CD4-positive, alpha-beta T cell (primary cell): Measurements from ENCODE around the gene RAD52. TPM values are rescaled to one million over a fixed set of nuclear protein-coding genes. Genes with fewer than 3 reads are reported as not detected.
A peak's percentile ranks its signal among the peaks of the same experiment; 100 is the strongest.

Experiments
- ATAC-seq: fragments of 200-7000 bp; cut with Tn5 transposase; one replicate; pipeline ENCODE4 v1.10.0; 2022; ENCODE audit warnings: mild to moderate bottlenecking; ENCODE audit not compliant: poor library complexity
- CTCF ChIA-PET: fragments of 350-600 bp; sonication (Branson Sonifier 250); formaldehyde crosslinking; loops from one replicate; lab custom pipeline; 2021; ENCODE audit warnings: antibody characterized with exemption, inconsistent platforms; lab: Charles Lee
- POLR2A ChIA-PET: fragments of 350-600 bp; sonication (Branson Sonifier 250); formaldehyde crosslinking; loops from one replicate; lab custom pipeline; 2021; ENCODE audit warnings: antibody characterized with exemption, inconsistent platforms; lab: Charles Lee
- DNase-seq, 14 experiments: peaks; one replicate each; pipeline ENCODE4 v3.0.0-alpha.2; 2013 to 2020; ENCODE audit warnings: mixed read lengths in 2 of 14
- H3K27ac ChIP-seq, 2 donors: one replicate each; pipeline versions ENCODE4 v1.5.1 to v1.7.0; 2013; ENCODE audit warnings: low read length in 2 of 2, low read depth in 1 of 2, mild to moderate bottlenecking in 1 of 2
- H3K27me3 ChIP-seq, 2 experiments: 1 replicate in 1 of 2; 2 replicates in 1 of 2; pipeline versions ENCODE4 v1.6.1 to v1.7.0; 2013; ENCODE audit warnings: low read length in 2 of 2, control low read depth in 1 of 2, mild to moderate bottlenecking in 1 of 2, moderate library complexity in 1 of 2; ENCODE audit not compliant: insufficient read depth in 2 of 2, control insufficient read depth in 1 of 2
- H3K36me3 ChIP-seq: one replicate; pipeline ENCODE4 v1.6.1; 2013; ENCODE audit warnings: low read length, control low read depth; ENCODE audit not compliant: insufficient read depth
- H3K4me1 ChIP-seq: one replicate; pipeline ENCODE4 v1.6.1; 2013; ENCODE audit warnings: low read length, control low read depth; ENCODE audit not compliant: insufficient read depth
- H3K4me3 ChIP-seq: one replicate; pipeline ENCODE4 v1.5.1; 2013; ENCODE audit warnings: mild to moderate bottlenecking, low read length, moderate library complexity
- H3K9me3 ChIP-seq, 2 experiments: 1 replicate in 1 of 2; 2 replicates in 1 of 2; pipeline versions ENCODE4 v1.6.1 to v1.7.0; 2013; ENCODE audit warnings: low read length in 2 of 2, mild to moderate bottlenecking in 2 of 2, control low read depth in 1 of 2, moderate library complexity in 1 of 2; ENCODE audit not compliant: control insufficient read depth in 1 of 2, insufficient read depth in 1 of 2
- H3K27ac Mint-ChIP-seq: one replicate; pipeline ENCODE4 v1.8.0; 2020; ENCODE audit warnings: mixed read lengths
- H3K27me3 Mint-ChIP-seq: one replicate; pipeline ENCODE4 v1.8.0; 2021; ENCODE audit warnings: mixed read lengths
- H3K36me3 Mint-ChIP-seq: one replicate; pipeline ENCODE4 v1.8.0; 2021; ENCODE audit warnings: low read depth, mixed read lengths
- H3K4me1 Mint-ChIP-seq: one replicate; pipeline ENCODE4 v1.8.0; 2021; ENCODE audit warnings: low read depth, mixed read lengths
- H3K4me3 Mint-ChIP-seq: one replicate; pipeline ENCODE4 v1.8.0; 2020; ENCODE audit warnings: mild to moderate bottlenecking, mixed read lengths
- H3K9me3 Mint-ChIP-seq: one replicate; pipeline ENCODE4 v1.8.0; 2020; ENCODE audit warnings: mixed read lengths
- CTCF ChIP-seq: fragments of 200-600 bp; IDR thresholded peaks from one replicate; pipeline ENCODE4 v1.8.0; 2022; ENCODE audit warnings: antibody characterized with exemption, mild to moderate bottlenecking
- intact Hi-C, 2 experiments: fragments of 100-400 bp; cut with DNase I in 1 of 2; cut with micrococcal nuclease in 1 of 2; formaldehyde crosslinking; loops; one replicate each; pipeline versions ENCODE4 v1.15.1 to v1.9.0; 2023 to 2025; cut with DNase I, micrococcal nuclease
- polyA plus RNA-seq, 2 donors: library from polyadenylated mRNA; unstranded; fragments of 120-200 nt; gene quantifications; one replicate each; pipeline ENCODE4 v1.2.1, GENCODE V29; 2013
- total RNA-seq, 174 experiments: library from RNA in 2 of 174; stranded (reverse) in 2 of 174; gene quantifications; one replicate each; pipeline ENCODE4 v1.2.3 and lab custom pipeline; 2021 to 2026

The RAD52 gene
- 1 to 10 TPM; 7.0 to 8.1 TPM for total RNA-seq
- 11.9 TPM for polyA plus RNA-seq (2013, experiment 1 of 2)
- polyA plus RNA-seq (2013, experiment 2 of 2): 15.6 TPM
- 2.8 to 41.5 (median 16.8) reads per million in 172 experiments for total RNA-seq (lab: John Stamatoyannopoulos, UW)

- H3K4me3 ChIP-seq: peak within 1 kb of the TSS; percentile 75
- Mint-ChIP-seq H3K4me1 (peaks cover 34% of the 10 kb centered on the region), H3K27me3 (no peaks in the 10 kb centered on the region), H3K9me3 (no peaks in the 10 kb centered on the region), H3K4me3 (peak within 1 kb of the TSS; percentile 98), H3K36me3 (peaks cover 22% of the 10 kb centered on the region), H3K27ac (peak within 1 kb of the TSS; percentile 90)
- H3K36me3 ChIP-seq: no peaks in the 10 kb centered on the region
- H3K9me3 ChIP-seq: no peaks in the 10 kb centered on the region
- ChIA-PET CTCF (interaction anchor here (0.6 to 1.7 kb wide), 31 partner anchors 9 to 1085 kb away, joined by 3 to 13 read pairs (median 3); partner anchors contain the start of genes ERC1 and WNK1), POLR2A (interaction anchor here (0.6 to 1.9 kb wide), 22 partner anchors 13 to 652 kb away, joined by 3 to 20 read pairs (median 4); partner anchors contain the start of genes CCDC77, ERC1 and WNK1)
- TF ChIP-seq CTCF: peak; percentile 96
- peaks cover 24% of the 10 kb centered on the region for H3K4me1 ChIP-seq
- no peaks in the 10 kb centered on the region for H3K27me3 ChIP-seq
- peak; percentile 87 for ATAC-seq
- intact Hi-C loops: loop anchor here (1.0 to 10.0 kb wide), 11 partner anchors 42 to 643 kb away; partner anchors contain the start of genes ERC1 (in 2 of the 2), FBXL14 (in 2 of the 2) and B4GALNT3 (in 1 of the 2)
- DNase-seq: peak; percentile 95 to 99 (median 97)
- H3K27ac ChIP-seq: peak within 1 kb of the TSS; percentile 80 to 86
Measured at GRCh38 chr12:949453-950191, at the start of gene RAD52. Gene RAD52, minus strand, starts transcription at chr12:949694. Its CDS starts 16,636 bp downstream, at chr12:933058.

- POLR2A ChIA-PET: no interaction called here
- Mint-ChIP-seq H3K4me1 (peaks cover 34% of the 10 kb centered on the region), H3K36me3 (peaks cover 13% of the 10 kb centered on the region), H3K27ac (no peak overlapping the region), H3K27me3 (no peaks in the 10 kb centered on the region), H3K9me3 (no peaks in the 10 kb centered on the region), H3K4me3 (no peak overlapping the region)
- no peak for ATAC-seq
- no peaks in the 10 kb centered on the region for H3K27me3 ChIP-seq
- CTCF ChIA-PET: no interaction called here
- H3K27ac ChIP-seq: no peak overlapping the region
- peaks cover 3% of the 10 kb centered on the region for H3K36me3 ChIP-seq
- no peak for TF ChIP-seq CTCF
- DNase-seq: no peak
- intact Hi-C loops: no loop called here
- H3K9me3 ChIP-seq: no peaks in the 10 kb centered on the region
- H3K4me1 ChIP-seq: no peaks in the 10 kb centered on the region
- no peak overlapping the region for H3K4me3 ChIP-seq
Measured at GRCh38 chr12:998020-998874, 48.8 kb upstream of the RAD52 start.

DNA sequence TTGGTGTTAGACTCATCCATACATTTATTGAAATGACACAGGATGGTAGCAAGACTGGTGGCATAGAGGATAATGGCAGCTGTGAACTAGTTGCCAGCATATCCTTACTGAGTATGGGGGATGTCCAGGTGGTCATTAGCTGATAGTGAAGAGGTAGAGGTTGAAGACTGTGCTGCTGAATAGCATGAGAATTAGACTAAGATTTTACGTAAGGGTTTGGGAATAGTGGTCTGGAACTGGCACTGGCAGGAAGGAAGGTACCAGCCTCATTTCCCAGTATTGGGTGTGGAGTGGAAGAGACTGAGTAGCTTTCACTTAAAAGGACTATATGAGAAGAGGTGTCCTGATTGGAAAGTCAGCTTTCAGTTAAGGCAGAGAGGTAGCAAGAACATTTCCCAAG lies 48.0 kb upstream of the RAD52 start:
- Histone ChIP-seq H3K4me3 (no peak overlapping the region), H3K9me3 (no peaks in the 10 kb centered on the region), H3K4me1 (no peaks in the 10 kb centered on the region), H3K36me3 (peaks cover 3% of the 10 kb centered on the region), H3K27me3 (no peaks in the 10 kb centered on the region), H3K27ac (no peak overlapping the region)
- no peak overlapping the region for H3K4me3 Mint-ChIP-seq
- TF ChIP-seq CTCF: no peak
- no peak overlapping the region for H3K27ac Mint-ChIP-seq
- DNase-seq: no peak
- no peak for ATAC-seq
- ChIA-PET CTCF (no interaction called here), POLR2A (no interaction called here)
- intact Hi-C loops: no loop called here
- H3K27me3 Mint-ChIP-seq: no peaks in the 10 kb centered on the region
- peaks cover 10% of the 10 kb centered on the region for H3K36me3 Mint-ChIP-seq
- H3K4me1 Mint-ChIP-seq: peaks cover 38% of the 10 kb centered on the region
- H3K9me3 Mint-ChIP-seq: no peaks in the 10 kb centered on the region
